T47D (cell line): ENCODE data around the gene DCST2.

Experiments used
- DNase-seq, 2 experiments: peaks; one replicate each; pipeline versions ENCODE4 v3.0.0 to v3.0.0-alpha.2; 2011 to 2012; ENCODE audit warnings: low read depth in 1 of 2, low spot score in 1 of 2
- JUND ChIP-seq: IDR thresholded peaks from 2 replicates; pipeline ENCODE4 v1.6.1; 2012; ENCODE audit warnings: low read depth
- in situ Hi-C: cut with HindIII; loops from 2 replicates; pipeline ENCODE4 v1.10.0; 2016; ENCODE audit warnings: low sequenced_read_pairs, low pct_unique_long_range_greater_than_20kb

The DCST2 gene

GRCh38 chr1:155033524-155033923 lies at the start of gene DCST2, which contains the start of gene DCST1:
TSS of gene DCST2 (minus strand) at chr1:155033781. CDS start at chr1:155033701, 80 bp downstream.
TSS of gene DCST1 (plus strand) at chr1:155033824. CDS start at chr1:155034037, 213 bp downstream.
- in situ Hi-C loops, result no loop called here
- no peak for DNase-seq
- no peak for TF ChIP-seq JUND

GRCh38 chr1:155083052-155083541 lies 49.5 kb upstream of the DCST2 start:
- TF ChIP-seq JUND, result no peak
- DNase-seq, result peak; percentile 73 to 92
- in situ Hi-C loops, result no loop called here

GRCh38 chr1:155082301-155083051 lies 48.9 kb upstream of the DCST2 start:
- peak; percentile 82 to 86 for DNase-seq
- no peak for TF ChIP-seq JUND
- in situ Hi-C loops, result no loop called here

GRCh38 chr1:155081472-155082300 lies 48.1 kb upstream of the DCST2 start:
- in situ Hi-C loops, result no loop called here
- no peak for TF ChIP-seq JUND
- peak; percentile 48 to 59 for DNase-seq

- in situ Hi-C loops, result no loop called here
- DNase-seq, result peak; percentile 74 to 84
- no peak for TF ChIP-seq JUND
Observed at GRCh38 chr1:155080312-155081228, 47.0 kb upstream of the DCST2 start.

- TF ChIP-seq JUND, result no peak
- peak; percentile 31 to 54 for DNase-seq
- in situ Hi-C loops, result no loop called here
Observed at GRCh38 chr1:155079487-155080311, 46.1 kb upstream of the DCST2 start.

- in situ Hi-C loops, result no loop called here
- peak in 1 of 2 experiments; percentile 21 for DNase-seq
- TF ChIP-seq JUND, result no peak
Observed at GRCh38 chr1:155079210-155079486, 45.6 kb upstream of the DCST2 start.

GRCh38 chr1:155078469-155079209 lies 45.1 kb upstream of the DCST2 start, which contains the start of gene EFNA3:
TSS of gene EFNA3 (plus strand) at chr1:155078837. CDS start at chr1:155078942, 105 bp downstream.
- in situ Hi-C loops, result no loop called here
- DNase-seq, result peak; percentile 87 to 97
- no peak for TF ChIP-seq JUND

- DNase-seq, result peak; percentile 20 to 46
- in situ Hi-C loops, result no loop called here
- no peak for TF ChIP-seq JUND
Observed at GRCh38 chr1:155077758-155078445, 44.3 kb upstream of the DCST2 start.

GRCh38 chr1:155077346-155077745 lies 43.8 kb upstream of the DCST2 start:
- peak; percentile 33 to 63 for DNase-seq
- TF ChIP-seq JUND, result no peak
- in situ Hi-C loops, result no loop called here
